ENCODE results near the gene SNCG.
"Not testable (repeated sequence)": the region's sequence is repeated elsewhere in the genome, so short reads cannot be mapped to it uniquely, and the experiment has no call there.

SNCG gene

GRCh38 chr10:86947806-86948205, 10.6 kb upstream of the SNCG start:
- not testable (repeated sequence) for H3K27ac ChIP-seq (ENCODE audit: low read length); H3K9ac ChIP-seq (ENCODE audit: low read depth, low read length); H3K4me3 ChIP-seq (ENCODE audit: low read length); H3K4me1 ChIP-seq (ENCODE audit: insufficient read depth, low read length); H3K36me3 ChIP-seq (ENCODE audit: insufficient read depth, low read depth, low read length); H3K27me3 ChIP-seq (ENCODE audit: insufficient read depth, low read length)
- H3K9me3 ChIP-seq (ENCODE audit: insufficient read depth, low read depth, low read length), result peaks cover 13% of the 10 kb centered on the region

DNA sequence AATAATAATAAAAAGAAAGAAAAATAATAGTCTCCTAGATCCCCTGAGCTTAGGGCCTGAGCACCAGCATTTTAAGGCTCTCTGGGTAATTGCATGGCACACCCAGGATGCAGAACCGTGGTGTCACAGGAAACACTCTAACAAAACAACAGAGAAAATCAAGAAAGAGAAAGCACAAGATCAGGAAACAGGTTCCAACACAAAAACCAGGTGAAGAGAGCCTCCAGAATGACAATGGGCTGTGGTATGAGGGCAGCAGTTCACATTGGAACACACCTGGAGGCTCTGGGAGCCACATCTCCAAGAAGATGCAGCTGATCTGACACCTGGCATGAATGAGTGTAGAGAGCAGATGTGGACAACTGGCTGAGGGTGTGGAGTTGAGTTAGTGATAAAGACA, 8.1 kb upstream of the SNCG start:
- peaks cover 14% of the 10 kb centered on the region for H3K4me1 ChIP-seq (ENCODE audit: insufficient read depth, low read length)

GRCh38 chr10:86951184-86951761, 7.1 kb upstream of the SNCG start:
- Histone ChIP-seq H3K9ac (ENCODE audit: low read depth, low read length) (no peak overlapping the region), H3K4me3 (ENCODE audit: low read length) (no peak overlapping the region), H3K36me3 (ENCODE audit: insufficient read depth, low read depth, low read length) (no peaks in the 10 kb centered on the region), H3K27ac (ENCODE audit: low read length) (no peak overlapping the region), H3K27me3 (ENCODE audit: insufficient read depth, low read length) (no peaks in the 10 kb centered on the region), H3K4me1 (ENCODE audit: insufficient read depth, low read length) (peaks cover 21% of the 10 kb centered on the region), H3K9me3 (ENCODE audit: insufficient read depth, low read depth, low read length) (peaks cover 15% of the 10 kb centered on the region)

More for the DNA sequence above, 8.1 kb upstream of the SNCG start:
- Histone ChIP-seq H3K27me3 (ENCODE audit: insufficient read depth, low read length) (no peaks in the 10 kb centered on the region), H3K27ac (ENCODE audit: low read length) (no peak overlapping the region), H3K9ac (ENCODE audit: low read depth, low read length) (no peak overlapping the region), H3K9me3 (ENCODE audit: insufficient read depth, low read depth, low read length) (peaks cover 15% of the 10 kb centered on the region), H3K4me3 (ENCODE audit: low read length) (no peak overlapping the region), H3K36me3 (ENCODE audit: insufficient read depth, low read depth, low read length) (no peaks in the 10 kb centered on the region)

- H3K9ac ChIP-seq (ENCODE audit: low read depth, low read length), result no peak overlapping the region
- H3K36me3 ChIP-seq (ENCODE audit: insufficient read depth, low read depth, low read length), result no peaks in the 10 kb centered on the region
- H3K4me1 ChIP-seq (ENCODE audit: insufficient read depth, low read length), result peaks cover 23% of the 10 kb centered on the region
- peaks cover 15% of the 10 kb centered on the region for H3K9me3 ChIP-seq (ENCODE audit: insufficient read depth, low read depth, low read length)
- H3K27ac ChIP-seq (ENCODE audit: low read length), result no peak overlapping the region
- H3K27me3 ChIP-seq (ENCODE audit: insufficient read depth, low read length), result no peaks in the 10 kb centered on the region
- H3K4me3 ChIP-seq (ENCODE audit: low read length), result no peak overlapping the region
Measured at GRCh38 chr10:86952106-86952505, 6.3 kb upstream of the SNCG start.

DNA sequence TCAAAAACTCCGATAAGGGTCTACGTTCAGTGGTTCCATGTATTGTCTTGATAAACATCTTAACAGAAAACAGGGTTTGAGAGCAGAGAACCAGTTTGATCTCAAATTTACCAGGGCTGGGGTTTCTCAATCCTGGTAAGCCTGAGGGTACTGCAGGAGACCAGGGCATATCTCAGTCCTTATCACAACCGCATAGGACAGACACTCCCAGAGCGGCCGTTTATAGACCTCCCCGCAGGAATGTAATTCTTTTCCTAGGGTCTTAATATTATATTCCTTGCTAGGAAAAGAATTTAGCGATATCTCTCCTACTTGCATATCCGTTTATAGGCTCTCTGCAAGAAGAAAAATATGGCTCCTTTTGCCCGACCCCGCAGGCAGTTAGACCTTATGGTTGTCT, 5.7 kb upstream of the SNCG start:
- Histone ChIP-seq H3K9me3 (ENCODE audit: insufficient read depth, low read depth, low read length) (peaks cover 15% of the 10 kb centered on the region), H3K4me1 (ENCODE audit: insufficient read depth, low read length) (peaks cover 23% of the 10 kb centered on the region)
- H3K9ac ChIP-seq (ENCODE audit: low read depth, low read length); H3K4me3 ChIP-seq (ENCODE audit: low read length); H3K36me3 ChIP-seq (ENCODE audit: insufficient read depth, low read depth, low read length); H3K27ac ChIP-seq (ENCODE audit: low read length); H3K27me3 ChIP-seq (ENCODE audit: insufficient read depth, low read length): not testable (repeated sequence)

- peaks cover 24% of the 10 kb centered on the region for H3K4me1 ChIP-seq (ENCODE audit: insufficient read depth, low read length)
- H3K9me3 ChIP-seq (ENCODE audit: insufficient read depth, low read depth, low read length), result peaks cover 15% of the 10 kb centered on the region
- peak overlapping the region; percentile 72; the same call in 1 of the 2 replicates for H3K9ac ChIP-seq (ENCODE audit: low read depth, low read length)
- peak overlapping the region; percentile 99 for H3K27ac ChIP-seq (ENCODE audit: low read length)
- H3K36me3 ChIP-seq (ENCODE audit: insufficient read depth, low read depth, low read length), result no peaks in the 10 kb centered on the region
- peak overlapping the region; percentile 50; the same call in 1 of the 2 replicates for H3K4me3 ChIP-seq (ENCODE audit: low read length)
- H3K27me3 ChIP-seq (ENCODE audit: insufficient read depth, low read length), result no peaks in the 10 kb centered on the region
Measured at GRCh38 chr10:86953747-86954680, 4.4 kb upstream of the SNCG start.

DNA sequence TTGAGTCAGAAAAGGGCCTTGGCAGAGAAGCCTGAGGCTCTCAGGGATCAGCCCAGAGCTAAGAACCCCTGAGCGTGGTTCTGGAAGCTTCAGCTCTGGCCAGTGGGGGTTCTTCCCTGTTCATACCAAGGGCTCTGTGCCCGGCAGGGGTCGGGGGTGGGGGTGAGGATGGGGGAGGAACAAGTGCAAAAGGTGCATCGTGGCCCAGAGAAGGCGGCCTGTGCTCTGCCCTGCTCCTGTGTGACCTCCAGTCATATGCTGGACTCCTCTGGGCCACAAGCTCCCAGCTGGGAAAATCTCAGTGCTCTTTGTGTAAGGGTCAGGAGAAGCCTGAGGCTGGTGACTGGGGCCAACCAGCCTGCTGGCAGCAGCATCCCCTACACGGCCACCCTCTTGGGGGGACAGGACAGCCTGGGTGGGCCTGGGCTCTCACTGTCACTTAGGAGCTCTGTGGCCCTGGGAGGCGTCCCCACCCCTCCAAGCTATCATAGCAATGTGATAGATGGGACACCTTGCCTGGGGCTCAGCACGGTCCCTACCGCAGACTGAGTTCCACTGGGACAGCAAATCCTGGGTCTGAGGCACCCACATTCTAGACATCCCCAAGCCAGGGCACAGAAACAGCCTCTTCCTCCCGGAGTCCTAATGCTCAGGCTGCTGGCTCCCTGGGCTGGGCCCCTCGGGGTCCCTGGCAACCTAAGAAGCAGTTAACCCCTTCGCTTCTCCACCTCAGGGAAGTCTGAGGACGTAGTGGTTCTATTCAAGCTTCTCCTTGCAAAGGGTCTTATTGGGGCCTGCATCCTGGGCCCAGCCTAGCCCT, 3.5 kb upstream of the SNCG start:
- no peaks in the 10 kb centered on the region for H3K27me3 ChIP-seq (ENCODE audit: insufficient read depth, low read length)
- peak overlapping the region; percentile 72; the same call in 1 of the 2 replicates for H3K9ac ChIP-seq (ENCODE audit: low read depth, low read length)
- H3K36me3 ChIP-seq (ENCODE audit: insufficient read depth, low read depth, low read length), result no peaks in the 10 kb centered on the region
- peaks cover 15% of the 10 kb centered on the region for H3K9me3 ChIP-seq (ENCODE audit: insufficient read depth, low read depth, low read length)
- H3K4me3 ChIP-seq (ENCODE audit: low read length), result peak overlapping the region; percentile 50; the same call in 1 of the 2 replicates
- peaks cover 30% of the 10 kb centered on the region for H3K4me1 ChIP-seq (ENCODE audit: insufficient read depth, low read length)
- H3K27ac ChIP-seq (ENCODE audit: low read length), result peak overlapping the region; percentile 99

GRCh38 chr10:86955501-86956194, 2.8 kb upstream of the SNCG start:
- Histone ChIP-seq H3K27me3 (ENCODE audit: insufficient read depth, low read length) (no peaks in the 10 kb centered on the region), H3K27ac (ENCODE audit: low read length) (peak overlapping the region; percentile 99), H3K4me1 (ENCODE audit: insufficient read depth, low read length) (peaks cover 32% of the 10 kb centered on the region), H3K36me3 (ENCODE audit: insufficient read depth, low read depth, low read length) (no peaks in the 10 kb centered on the region), H3K9ac (ENCODE audit: low read depth, low read length) (peak overlapping the region; percentile 72; the same call in 1 of the 2 replicates), H3K9me3 (ENCODE audit: insufficient read depth, low read depth, low read length) (peaks cover 15% of the 10 kb centered on the region), H3K4me3 (ENCODE audit: low read length) (no peak overlapping the region)

- Histone ChIP-seq H3K9me3 (ENCODE audit: insufficient read depth, low read depth, low read length) (peaks cover 15% of the 10 kb centered on the region), H3K4me1 (ENCODE audit: insufficient read depth, low read length) (peaks cover 34% of the 10 kb centered on the region), H3K27ac (ENCODE audit: low read length) (no peak overlapping the region), H3K4me3 (ENCODE audit: low read length) (no peak overlapping the region), H3K9ac (ENCODE audit: low read depth, low read length) (no peak overlapping the region; the same call in 1 of the 2 replicates), H3K27me3 (ENCODE audit: insufficient read depth, low read length) (no peaks in the 10 kb centered on the region), H3K36me3 (ENCODE audit: insufficient read depth, low read depth, low read length) (no peaks in the 10 kb centered on the region)
Measured at GRCh38 chr10:86956195-86956847, 2.1 kb upstream of the SNCG start.

DNA sequence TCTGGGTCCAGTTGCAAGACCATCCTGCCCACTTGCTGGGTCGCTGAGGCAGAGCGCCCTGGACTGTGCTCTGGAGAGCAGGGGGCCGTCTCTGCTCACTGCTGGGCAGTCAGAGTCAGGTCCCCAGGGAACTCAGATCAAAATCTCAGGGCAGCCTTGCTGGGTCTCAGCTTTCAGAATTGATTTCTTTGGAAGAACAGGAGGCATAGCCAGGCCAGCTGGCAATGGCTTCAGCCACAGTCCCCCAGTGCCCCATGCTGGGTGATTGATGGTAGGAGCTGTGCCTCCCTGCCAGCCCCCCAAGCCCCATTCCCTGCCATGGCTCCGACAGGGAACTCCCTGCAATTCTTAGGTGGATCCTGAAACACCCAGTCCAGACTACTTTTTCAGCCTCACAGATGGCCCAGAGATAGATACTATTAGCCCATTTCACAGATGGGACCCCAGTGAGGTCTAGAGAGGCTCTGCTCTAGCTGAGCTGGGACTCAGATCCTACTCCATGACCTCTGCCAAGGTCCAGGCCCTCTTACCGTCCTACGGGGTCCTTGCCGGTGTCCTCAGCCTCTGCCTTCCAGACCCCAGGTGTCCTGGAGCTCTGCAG, 1.5 kb upstream of the SNCG start:
- no peak overlapping the region; the same call in 1 of the 2 replicates for H3K9ac ChIP-seq (ENCODE audit: low read depth, low read length)
- no peak overlapping the region for H3K4me3 ChIP-seq (ENCODE audit: low read length)
- peaks cover 34% of the 10 kb centered on the region for H3K4me1 ChIP-seq (ENCODE audit: insufficient read depth, low read length)
- no peaks in the 10 kb centered on the region for H3K36me3 ChIP-seq (ENCODE audit: insufficient read depth, low read depth, low read length)
- H3K9me3 ChIP-seq (ENCODE audit: insufficient read depth, low read depth, low read length), result peaks cover 11% of the 10 kb centered on the region
- H3K27ac ChIP-seq (ENCODE audit: low read length), result no peak overlapping the region
- H3K27me3 ChIP-seq (ENCODE audit: insufficient read depth, low read length), result no peaks in the 10 kb centered on the region
